HCT116 (cell line): ENCODE data around the gene LAMA4. TPM values are rescaled to one million over a fixed set of nuclear protein-coding genes. Genes with fewer than 3 reads are reported as not detected.

Experiments
- ATAC-seq: fragments of 200-7000 bp; cut with Tn5 transposase; 2 replicates; pipeline ENCODE4 v1.9.1; 2020; ENCODE audit warnings: mild to moderate bottlenecking, moderate library complexity
- BruUV-seq: library from RNA; stranded (reverse); fragments of 400-500 nt; replicated peaks from 2 replicates; lab custom pipeline; 2021; lab: Mats Ljungman, UMichigan
- CTCF ChIA-PET: fragments of 300-600 bp; sonication (Branson Sonifier 250); formaldehyde crosslinking; loops from one replicate; lab custom pipeline; 2021; ENCODE audit warnings: antibody characterized with exemption; lab: Charles Lee
- POLR2A ChIA-PET: fragments of 300-600, 350-600 bp; sonication (Branson Sonifier 250); formaldehyde crosslinking; loops from one replicate; lab custom pipeline; 2021; ENCODE audit warnings: antibody characterized with exemption; lab: Charles Lee
- RAD21 ChIA-PET, 2 experiments: fragments of 300-600 bp; sonication (Branson Sonifier 250); formaldehyde crosslinking; loops; one replicate each; lab custom pipeline; 2023; ENCODE audit warnings: low total read pairs in 2 of 2; ENCODE audit not compliant: uncharacterized antibody in 2 of 2, unreplicated experiment in 2 of 2, low non-redundant PET in 1 of 2; lab: Charles Lee
- DNase-seq: peaks from one replicate; pipeline ENCODE4 v3.0.0-alpha.2; 2010; ENCODE audit warnings: low read depth, low spot score
- H2AFZ ChIP-seq: fragments of 200-600 bp; shearing (Covaris generic), sonication (generic); 2 replicates; pipeline ENCODE4 v1.6.1; 2017; ENCODE audit warnings: low read depth, mixed run types, mixed read lengths, antibody characterized with exemption, low read length; ENCODE audit not compliant: poor library complexity, severe bottlenecking
- H3K27ac ChIP-seq: 2 replicates; pipeline ENCODE4 v1.5.1; 2012; ENCODE audit warnings: low read depth, low read length
- H3K27me3 ChIP-seq: fragments of 200-600 bp; sonication (generic); 2 replicates; pipeline ENCODE4 v1.6.1; 2016; ENCODE audit warnings: mixed run types, low read length, mixed read lengths; ENCODE audit not compliant: insufficient read depth
- H3K36me3 ChIP-seq, 2 experiments: fragments of 200-500 bp in 1 of 2; fragments of 200-600 bp in 1 of 2; sonication (Bioruptor generic) in 1 of 2; sonication (generic) in 1 of 2; 2 replicates each; pipeline versions ENCODE4 v1.5.1 to v1.6.1; 2014 to 2016; ENCODE audit warnings: low read length in 2 of 2, inconsistent platforms in 1 of 2, mixed read lengths in 1 of 2, mixed run types in 1 of 2; ENCODE audit not compliant: insufficient read depth in 2 of 2, control insufficient read depth in 1 of 2
- H3K4me1 ChIP-seq, 2 experiments: fragments of 200-600 bp in 1 of 2; sonication (generic) in 1 of 2; 2 replicates each; pipeline versions ENCODE4 v1.5.1 to v1.6.1; 2012 to 2017; ENCODE audit warnings: low read length in 2 of 2, inconsistent platforms in 1 of 2, mild to moderate bottlenecking in 1 of 2, mixed read lengths in 1 of 2, mixed run types in 1 of 2, moderate library complexity in 1 of 2; ENCODE audit not compliant: insufficient read depth in 2 of 2, control insufficient read depth in 1 of 2
- H3K4me2 ChIP-seq: fragments of 200-600 bp; sonication (generic); 2 replicates; pipeline ENCODE4 v1.6.1; 2017; ENCODE audit warnings: mixed run types, low read length, mixed read lengths
- H3K4me3 ChIP-seq, 2 experiments: fragments of 200-600 bp in 1 of 2; sonication (generic) in 1 of 2; replicated peaks in 1 of 2; 2 replicates each; pipeline ENCODE4 v1.5.1; 2011 to 2016; ENCODE audit warnings: low read length in 2 of 2, control low read depth in 1 of 2, low read depth in 1 of 2, mild to moderate bottlenecking in 1 of 2, mixed read lengths in 1 of 2, mixed run types in 1 of 2
- H3K79me2 ChIP-seq: fragments of 200-600 bp; sonication (generic); 2 replicates; pipeline ENCODE4 v1.6.1; 2017; ENCODE audit warnings: mild to moderate bottlenecking, mixed run types, low read length, moderate library complexity, mixed read lengths; ENCODE audit not compliant: insufficient read depth
- H3K9ac ChIP-seq: fragments of 200-600 bp; sonication (generic); 2 replicates; pipeline ENCODE4 v1.6.1; 2016; ENCODE audit warnings: low read length, mixed read lengths
- H3K9me2 ChIP-seq: fragments of 200-600 bp; sonication (generic), shearing (Covaris generic); 2 replicates; pipeline ENCODE4 v1.6.1; 2017; ENCODE audit warnings: mixed run types, mild to moderate bottlenecking, moderate library complexity; ENCODE audit not compliant: insufficient read depth
- H3K9me3 ChIP-seq, 2 experiments: fragments of 200-500 bp in 1 of 2; fragments of 200-600 bp in 1 of 2; sonication (Bioruptor generic) in 1 of 2; sonication (generic) in 1 of 2; 2 replicates each; pipeline ENCODE4 v1.6.1; 2014 to 2017; ENCODE audit warnings: low read length in 2 of 2, mixed read lengths in 2 of 2, inconsistent platforms in 1 of 2, low read depth in 1 of 2, mild to moderate bottlenecking in 1 of 2, mixed run types in 1 of 2, moderate library complexity in 1 of 2; ENCODE audit not compliant: control insufficient read depth in 1 of 2, insufficient read depth in 1 of 2
- H4K20me1 ChIP-seq: fragments of 200-600 bp; sonication (generic), shearing (Covaris generic); 2 replicates; pipeline ENCODE4 v1.6.1; 2017; ENCODE audit warnings: mixed run types, mild to moderate bottlenecking, moderate library complexity; ENCODE audit not compliant: insufficient read depth
- ATF3 ChIP-seq: IDR thresholded peaks from 2 replicates; pipeline ENCODE4 v1.6.1; 2012
- CEBPB ChIP-seq: IDR thresholded peaks from 2 replicates; pipeline ENCODE4 v1.6.1; 2012; ENCODE audit warnings: low read depth
- CTCF ChIP-seq, 3 experiments: fragments of 200-600 bp in 1 of 3; sonication (generic) in 1 of 3; IDR thresholded peaks in 2 of 3; conservative IDR thresholded peaks in 1 of 3; 2 replicates each; pipeline ENCODE4 v1.5.1; 2012 to 2017; ENCODE audit warnings: low read depth in 2 of 3, low read length in 2 of 3, antibody characterized with exemption in 1 of 3, borderline replicate concordance in 1 of 3, control low read depth in 1 of 3, mild to moderate bottlenecking in 1 of 3, mixed read lengths in 1 of 3, mixed run types in 1 of 3, moderate library complexity in 1 of 3; ENCODE audit not compliant: insufficient read depth in 1 of 3
- EGR1 ChIP-seq: IDR thresholded peaks from 2 replicates; pipeline ENCODE4 v1.6.1; 2012; ENCODE audit warnings: low read depth
- ELF1 ChIP-seq: IDR thresholded peaks from 2 replicates; pipeline ENCODE4 v1.6.1; 2012; ENCODE audit warnings: low read depth, borderline replicate concordance
- EZH2 ChIP-seq: fragments of 200-600 bp; sonication (generic); IDR thresholded peaks from 2 replicates; pipeline ENCODE4 v1.6.1; 2017; ENCODE audit warnings: antibody characterized with exemption, mixed run types
- FOSL1 ChIP-seq: IDR thresholded peaks from 2 replicates; pipeline ENCODE4 v1.6.1; 2012; ENCODE audit warnings: low read depth
- POLR2A ChIP-seq: IDR thresholded peaks from 2 replicates; pipeline ENCODE4 v1.7.0; 2011; ENCODE audit warnings: borderline replicate concordance; ENCODE audit not compliant: insufficient read depth, insufficient read length; ENCODE audit errors: extremely low read depth
- POLR2AphosphoS5 ChIP-seq: IDR thresholded peaks from 2 replicates; pipeline ENCODE4 v1.6.1; 2011; ENCODE audit warnings: mild to moderate bottlenecking, low read depth, low read length, moderate library complexity
- RAD21 ChIP-seq: IDR thresholded peaks from 2 replicates; pipeline ENCODE4 v1.6.1; 2012; ENCODE audit warnings: low read depth, mild to moderate bottlenecking
- SP1 ChIP-seq: IDR thresholded peaks from 2 replicates; pipeline ENCODE4 v1.6.1; 2012; ENCODE audit warnings: low read depth
- SRF ChIP-seq: IDR thresholded peaks from 2 replicates; pipeline ENCODE4 v1.6.1; 2012; ENCODE audit warnings: low read depth
- TCF7L2 ChIP-seq: IDR thresholded peaks from 2 replicates; pipeline ENCODE4 v1.7.0; 2011; ENCODE audit warnings: borderline replicate concordance, inconsistent platforms; ENCODE audit not compliant: insufficient read depth, insufficient read length; ENCODE audit errors: extremely low read depth
- YY1 ChIP-seq: IDR thresholded peaks from 2 replicates; pipeline ENCODE4 v1.6.1; 2011; ENCODE audit warnings: low read length, low read depth, moderate library complexity, mild to moderate bottlenecking; ENCODE audit not compliant: insufficient replicate concordance; ENCODE audit errors: extremely low read depth
- ZBTB33 ChIP-seq: IDR thresholded peaks from 2 replicates; pipeline ENCODE4 v1.6.1; 2011; ENCODE audit warnings: mild to moderate bottlenecking, low read length, moderate library complexity; ENCODE audit not compliant: insufficient replicate concordance; ENCODE audit errors: extremely low read depth
- intact Hi-C: fragments of 100-400 bp; cut with micrococcal nuclease; formaldehyde crosslinking; loops from 2 replicates; pipeline ENCODE4 v1.10.0; 2022
- total RNA-seq: library from RNA; stranded (reverse); gene quantifications from one replicate; pipeline ENCODE4 v1.2.1, GENCODE V29; 2021; ENCODE audit not compliant: unreplicated experiment
- TF ChIP-seq, protein P1 (sequence below): IDR thresholded peaks from 2 replicates; pipeline ENCODE4 v1.6.1; 2012; ENCODE audit warnings: low read depth

LAMA4 gene
- total RNA-seq, 1 experiment from 2014 or later: 2.2 TPM

GRCh38 chr6:112241820-112242429 is 12.4 kb downstream of the LAMA4 start:
- RAD21 ChIA-PET: no interaction called here

More at GRCh38 chr6:112241820-112242429, 12.4 kb downstream of the LAMA4 start:
- Histone ChIP-seq H2AFZ (no peak overlapping the region), H4K20me1 (no peaks in the 10 kb centered on the region), H3K9ac (no peak overlapping the region), H3K4me3 (no peak overlapping the region), H3K4me2 (no peak overlapping the region), H3K9me3 (no peaks in the 10 kb centered on the region), H3K79me2 (no peaks in the 10 kb centered on the region), H3K9me2 (no peaks in the 10 kb centered on the region), H3K27ac (no peak overlapping the region), H3K36me3 (no peaks in the 10 kb centered on the region), H3K27me3 (no peaks in the 10 kb centered on the region), H3K4me1 (peaks cover 0 to 3% of the 10 kb centered on the region in 2 experiments; a peak in 2 of 4 replicates)
- POLR2A ChIA-PET: no interaction called here
- intact Hi-C loops: no loop called here
- ATAC-seq (no peak), DNase-seq (no peak)
- CTCF ChIA-PET: no interaction called here
- BruUV-seq: no TSS peak
- no peak for TF ChIP-seq YY1
- no peak for TF ChIP-seq EZH2
- TF ChIP-seq EGR1: no peak
- no peak for TF ChIP-seq ATF3
- TF ChIP-seq SRF: no peak
- TF ChIP-seq SP1: no peak
- TF ChIP-seq CEBPB: no peak
- TF ChIP-seq RAD21: no peak
- no peak for TF ChIP-seq TCF7L2
- no peak for TF ChIP-seq POLR2A
- TF ChIP-seq FOSL1: no peak
- no peak for TF ChIP-seq POLR2AphosphoS5
- TF ChIP-seq ZBTB33: no peak
- no peak for TF ChIP-seq CTCF (IDR thresholded peaks at IDR 0.05 in 2 of 3, conservative IDR thresholded peaks at IDR 0.05 in 1 of 3; ENCODE audit: borderline replicate concordance in 1 of 3, insufficient read depth in 1 of 3, low read depth in 2 of 3, low read length in 2 of 3)
- no peak for TF ChIP-seq ELF1
- TF ChIP-seq, protein P1, sequence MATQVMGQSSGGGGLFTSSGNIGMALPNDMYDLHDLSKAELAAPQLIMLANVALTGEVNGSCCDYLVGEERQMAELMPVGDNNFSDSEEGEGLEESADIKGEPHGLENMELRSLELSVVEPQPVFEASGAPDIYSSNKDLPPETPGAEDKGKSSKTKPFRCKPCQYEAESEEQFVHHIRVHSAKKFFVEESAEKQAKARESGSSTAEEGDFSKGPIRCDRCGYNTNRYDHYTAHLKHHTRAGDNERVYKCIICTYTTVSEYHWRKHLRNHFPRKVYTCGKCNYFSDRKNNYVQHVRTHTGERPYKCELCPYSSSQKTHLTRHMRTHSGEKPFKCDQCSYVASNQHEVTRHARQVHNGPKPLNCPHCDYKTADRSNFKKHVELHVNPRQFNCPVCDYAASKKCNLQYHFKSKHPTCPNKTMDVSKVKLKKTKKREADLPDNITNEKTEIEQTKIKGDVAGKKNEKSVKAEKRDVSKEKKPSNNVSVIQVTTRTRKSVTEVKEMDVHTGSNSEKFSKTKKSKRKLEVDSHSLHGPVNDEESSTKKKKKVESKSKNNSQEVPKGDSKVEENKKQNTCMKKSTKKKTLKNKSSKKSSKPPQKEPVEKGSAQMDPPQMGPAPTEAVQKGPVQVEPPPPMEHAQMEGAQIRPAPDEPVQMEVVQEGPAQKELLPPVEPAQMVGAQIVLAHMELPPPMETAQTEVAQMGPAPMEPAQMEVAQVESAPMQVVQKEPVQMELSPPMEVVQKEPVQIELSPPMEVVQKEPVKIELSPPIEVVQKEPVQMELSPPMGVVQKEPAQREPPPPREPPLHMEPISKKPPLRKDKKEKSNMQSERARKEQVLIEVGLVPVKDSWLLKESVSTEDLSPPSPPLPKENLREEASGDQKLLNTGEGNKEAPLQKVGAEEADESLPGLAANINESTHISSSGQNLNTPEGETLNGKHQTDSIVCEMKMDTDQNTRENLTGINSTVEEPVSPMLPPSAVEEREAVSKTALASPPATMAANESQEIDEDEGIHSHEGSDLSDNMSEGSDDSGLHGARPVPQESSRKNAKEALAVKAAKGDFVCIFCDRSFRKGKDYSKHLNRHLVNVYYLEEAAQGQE: no peak
